MV-4-11 (cell line): ENCODE results near the gene RXFP3.
"Not testable (repeated sequence)": the region's sequence is repeated elsewhere in the genome, so short reads cannot be mapped to it uniquely, and the experiment has no call there.

Source experiments
- DNase-seq: peaks from one replicate; lab custom pipeline; 2025; lab: John Stamatoyannopoulos, UW

Gene RXFP3

GRCh38 chr5:33936004-33936380, 194 bp upstream of the RXFP3 start:
- no peak for DNase-seq

DNA sequence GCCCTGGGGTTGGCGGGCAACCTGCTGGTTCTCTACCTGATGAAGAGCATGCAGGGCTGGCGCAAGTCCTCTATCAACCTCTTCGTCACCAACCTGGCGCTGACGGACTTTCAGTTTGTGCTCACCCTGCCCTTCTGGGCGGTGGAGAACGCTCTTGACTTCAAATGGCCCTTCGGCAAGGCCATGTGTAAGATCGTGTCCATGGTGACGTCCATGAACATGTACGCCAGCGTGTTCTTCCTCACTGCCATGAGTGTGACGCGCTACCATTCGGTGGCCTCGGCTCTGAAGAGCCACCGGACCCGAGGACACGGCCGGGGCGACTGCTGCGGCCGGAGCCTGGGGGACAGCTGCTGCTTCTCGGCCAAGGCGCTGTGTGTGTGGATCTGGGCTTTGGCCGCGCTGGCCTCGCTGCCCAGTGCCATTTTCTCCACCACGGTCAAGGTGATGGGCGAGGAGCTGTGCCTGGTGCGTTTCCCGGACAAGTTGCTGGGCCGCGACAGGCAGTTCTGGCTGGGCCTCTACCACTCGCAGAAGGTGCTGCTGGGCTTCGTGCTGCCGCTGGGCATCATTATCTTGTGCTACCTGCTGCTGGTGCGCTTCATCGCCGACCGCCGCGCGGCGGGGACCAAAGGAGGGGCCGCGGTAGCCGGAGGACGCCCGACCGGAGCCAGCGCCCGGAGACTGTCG, 976 bp downstream of the RXFP3 start:
- no peak for DNase-seq

DNA sequence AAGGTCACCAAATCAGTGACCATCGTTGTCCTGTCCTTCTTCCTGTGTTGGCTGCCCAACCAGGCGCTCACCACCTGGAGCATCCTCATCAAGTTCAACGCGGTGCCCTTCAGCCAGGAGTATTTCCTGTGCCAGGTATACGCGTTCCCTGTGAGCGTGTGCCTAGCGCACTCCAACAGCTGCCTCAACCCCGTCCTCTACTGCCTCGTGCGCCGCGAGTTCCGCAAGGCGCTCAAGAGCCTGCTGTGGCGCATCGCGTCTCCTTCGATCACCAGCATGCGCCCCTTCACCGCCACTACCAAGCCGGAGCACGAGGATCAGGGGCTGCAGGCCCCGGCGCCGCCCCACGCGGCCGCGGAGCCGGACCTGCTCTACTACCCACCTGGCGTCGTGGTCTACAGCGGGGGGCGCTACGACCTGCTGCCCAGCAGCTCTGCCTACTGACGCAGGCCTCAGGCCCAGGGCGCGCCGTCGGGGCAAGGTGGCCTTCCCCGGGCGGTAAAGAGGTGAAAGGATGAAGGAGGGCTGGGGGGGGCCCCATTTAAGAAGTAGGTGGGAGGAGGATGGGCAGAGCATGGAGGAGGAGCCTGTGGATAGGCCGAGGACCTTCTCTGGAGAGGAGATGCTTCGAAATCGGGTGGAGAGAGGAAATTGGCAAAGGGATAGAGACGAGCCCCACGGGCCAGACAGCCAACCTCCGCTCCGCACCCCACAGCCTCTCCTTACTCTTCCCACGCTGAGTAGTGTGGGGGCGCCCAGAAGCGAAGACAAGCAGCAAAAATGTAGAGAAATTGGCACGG, 1.7 kb downstream of the RXFP3 start:
- no peak for DNase-seq

DNA sequence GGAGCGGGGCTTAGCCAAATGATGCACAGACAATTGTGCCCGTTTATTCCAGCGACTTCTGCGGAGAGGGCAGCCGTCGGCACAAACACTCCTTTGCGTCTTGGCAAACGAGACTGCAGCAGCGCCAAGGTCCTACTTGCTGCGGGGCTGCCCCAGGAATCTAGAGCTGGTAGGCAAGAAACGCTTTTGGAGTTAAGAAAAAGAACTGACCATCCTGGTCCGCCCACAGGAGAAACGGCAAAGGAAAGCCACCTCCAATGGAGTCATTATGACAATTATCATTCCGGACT, 2.3 kb downstream of the RXFP3 start:
- no peak for DNase-seq

DNA sequence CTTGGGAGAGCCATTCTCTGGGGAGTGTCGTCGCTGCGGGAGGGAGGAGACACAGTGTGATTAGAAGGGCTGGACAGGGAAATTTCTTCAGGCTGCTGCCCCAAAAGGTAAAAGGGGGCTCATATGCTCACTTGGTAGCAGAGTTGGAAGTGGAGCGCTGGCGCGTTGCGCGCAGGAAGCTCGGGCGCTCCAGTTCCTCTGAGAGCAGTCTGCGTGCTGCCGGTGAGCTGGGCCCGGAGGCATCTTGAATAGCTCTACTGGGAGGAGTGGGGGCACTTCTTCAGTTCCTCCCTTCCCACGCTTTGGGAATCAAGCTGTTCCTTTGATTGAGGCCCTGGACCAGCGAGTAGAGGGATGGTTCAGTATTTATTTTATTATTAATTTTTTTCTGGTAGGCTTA, 2.7 kb downstream of the RXFP3 start:
- no peak for DNase-seq

GRCh38 chr5:33939556-33940262, 3.5 kb downstream of the RXFP3 start:
- DNase-seq = peak; percentile 62

- DNase-seq = no peak
Observed at GRCh38 chr5:33941090-33941489, 4.9 kb downstream of the RXFP3 start.

- DNase-seq = no peak
Observed at GRCh38 chr5:33944543-33945132, 8.5 kb downstream of the RXFP3 start.

GRCh38 chr5:33952175-33952574, 16.0 kb downstream of the RXFP3 start:
- DNase-seq = not testable (repeated sequence)

- no peak for DNase-seq
Observed at GRCh38 chr5:33957577-33958150, 21.5 kb downstream of the RXFP3 start.

- DNase-seq = no peak
Observed at GRCh38 chr5:33958176-33958575, 22.0 kb downstream of the RXFP3 start.

- DNase-seq = peak; percentile 4
Observed at GRCh38 chr5:33964132-33964700, 28.0 kb downstream of the RXFP3 start.

DNA sequence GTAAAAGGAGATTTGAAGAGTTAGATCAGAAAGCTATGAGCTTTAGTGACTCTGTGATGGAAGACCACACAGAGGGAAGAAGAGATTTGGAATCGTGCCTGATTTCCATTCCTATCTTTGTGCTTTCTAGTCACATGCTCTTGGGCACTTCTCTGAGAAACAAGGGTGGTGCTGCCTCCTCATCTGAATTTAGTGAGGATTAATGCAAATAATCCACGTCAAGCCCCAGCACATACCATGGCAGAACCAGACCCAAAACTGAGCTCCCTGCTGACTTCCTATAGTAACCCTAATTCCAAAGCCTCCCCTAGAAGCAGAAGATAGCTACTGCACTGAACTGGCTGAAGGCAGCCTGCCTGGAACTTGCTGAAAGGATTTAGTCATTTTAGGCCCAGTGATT, 30.6 kb downstream of the RXFP3 start:
- DNase-seq = no peak

DNA sequence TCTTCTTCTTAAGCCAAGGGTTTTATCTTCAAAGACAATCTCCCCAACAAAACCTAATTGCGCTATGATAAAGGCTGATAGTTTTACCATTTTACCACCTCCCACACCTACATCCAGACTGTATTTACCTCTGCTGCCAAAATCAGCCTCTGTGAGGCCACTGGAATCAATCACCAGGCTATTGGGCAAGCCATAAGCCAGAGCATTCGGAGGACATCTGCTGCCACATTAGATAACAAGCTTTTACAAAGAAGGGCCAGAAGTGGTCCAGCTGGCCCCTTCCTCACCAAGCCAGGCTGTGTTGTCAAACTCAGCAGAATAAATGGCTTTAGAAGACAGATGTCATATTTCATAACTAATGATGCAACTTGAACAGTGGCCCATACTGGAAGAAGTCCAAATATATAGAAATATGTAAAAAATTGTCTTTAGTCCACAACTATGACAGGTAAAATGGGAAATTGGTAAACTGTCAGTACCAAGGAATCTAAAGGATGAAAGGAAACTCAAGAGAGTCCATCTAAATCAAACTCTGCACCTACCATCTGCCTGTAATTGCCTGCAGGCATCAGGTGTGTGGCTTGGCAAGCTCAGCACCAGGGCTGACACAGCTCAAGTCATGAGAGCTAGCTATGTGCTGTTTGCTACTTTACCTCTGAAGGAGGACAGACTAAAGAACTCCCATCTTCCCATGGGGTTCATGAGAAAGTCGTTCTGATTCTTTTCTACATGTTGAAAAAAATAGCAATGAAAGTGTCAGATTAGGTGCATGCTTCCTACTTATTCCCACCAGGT, 32.2 kb downstream of the RXFP3 start:
- no peak for DNase-seq

DNA sequence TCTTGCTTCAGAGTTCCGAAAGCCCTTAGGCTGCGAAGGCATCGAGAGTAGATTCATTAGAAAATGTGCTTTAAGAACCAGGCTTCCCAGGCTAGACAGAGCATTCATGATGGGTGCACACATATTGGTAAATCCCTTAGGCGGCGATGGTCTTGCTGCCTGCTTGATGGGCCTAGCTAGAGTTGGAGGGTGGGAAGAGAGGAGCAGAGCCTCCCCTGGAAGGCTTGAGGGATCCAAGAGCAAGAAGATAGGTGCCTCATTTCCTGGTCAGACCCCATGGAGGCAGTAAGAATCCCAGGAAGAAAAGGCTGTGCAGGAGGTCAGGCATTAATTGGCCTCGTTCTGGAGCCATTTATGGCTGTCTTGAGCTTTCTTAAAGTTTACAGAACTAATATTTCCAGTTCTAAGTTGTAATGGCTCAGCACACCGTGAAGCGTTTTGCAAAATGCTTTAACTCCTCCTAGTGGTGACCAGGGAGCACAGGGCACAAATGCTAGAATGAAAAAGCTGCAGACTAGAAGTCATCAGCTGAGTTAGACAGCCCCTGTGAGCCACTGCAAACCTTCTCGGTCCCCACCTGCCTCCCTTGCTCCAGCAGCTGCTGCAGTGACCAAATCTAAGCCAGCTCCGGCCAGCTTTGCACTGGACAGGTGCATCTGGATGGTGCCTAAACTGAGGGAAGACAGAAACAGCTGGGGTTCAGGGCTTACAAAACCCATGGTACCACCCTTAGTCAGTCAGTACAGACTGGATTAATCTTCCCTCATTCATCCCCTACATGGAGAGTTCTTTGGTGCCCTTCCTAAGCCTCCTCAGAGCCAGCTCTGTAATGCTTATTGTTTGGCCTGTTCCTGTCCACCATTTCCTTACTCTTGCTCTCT, 33.6 kb downstream of the RXFP3 start:
- peak; percentile 41 for DNase-seq

GRCh38 chr5:33973271-33973670, 37.1 kb downstream of the RXFP3 start:
- DNase-seq = no peak

GRCh38 chr5:33975852-33976251, 39.7 kb downstream of the RXFP3 start:
- no peak for DNase-seq

- DNase-seq = no peak
Observed at GRCh38 chr5:33976307-33976706, 40.1 kb downstream of the RXFP3 start.

DNA sequence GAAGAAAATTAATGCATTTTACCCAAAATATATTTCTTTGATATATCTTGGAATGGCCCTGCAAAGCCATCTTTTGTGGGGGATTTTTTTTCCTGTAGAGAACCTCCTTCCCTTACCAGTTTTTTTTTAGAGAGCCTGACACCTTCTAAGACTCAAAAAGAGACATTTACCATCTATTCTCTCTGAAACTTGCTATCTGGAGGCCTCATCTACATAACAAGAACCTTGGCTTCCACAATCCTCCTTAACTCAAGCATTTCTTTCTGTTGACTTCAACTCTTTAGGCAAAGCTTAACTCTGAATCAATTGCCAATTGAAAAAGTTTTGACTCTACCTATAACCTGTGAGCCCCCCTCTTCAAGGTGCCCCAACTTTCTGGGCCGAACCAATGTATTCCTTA, 42.1 kb downstream of the RXFP3 start:
- DNase-seq = no peak

DNA sequence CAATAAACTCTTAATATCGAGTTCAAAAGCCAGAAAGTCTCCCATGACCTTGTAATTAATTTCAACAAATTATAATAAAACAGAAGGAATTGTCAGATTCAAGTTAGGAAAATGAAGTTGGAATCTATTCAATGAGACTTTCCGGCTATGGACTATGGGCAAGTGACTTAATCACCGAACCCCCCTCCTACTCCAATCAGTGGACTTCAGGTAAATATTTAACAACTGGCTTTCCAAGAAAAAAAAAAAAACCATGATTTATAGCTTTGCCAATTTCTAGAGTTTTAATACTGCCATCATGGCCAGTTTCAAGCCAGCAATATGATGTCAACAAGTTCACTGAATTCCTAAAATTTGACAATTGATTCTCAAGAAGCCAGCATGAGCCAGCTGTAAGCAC, 43.8 kb downstream of the RXFP3 start:
- no peak for DNase-seq
